ENCODE data around the gene CRB3. TPM values are rescaled to one million over a fixed set of nuclear protein-coding genes. Genes with fewer than 3 reads are reported as not detected.

The CRB3 gene
- total and polyA plus RNA-seq, 9 of the 15 experiments (the other 6 are each of a cell fraction or from before 2014, with no cell fraction given): 0.49 TPM; not detected in 8

DNA sequence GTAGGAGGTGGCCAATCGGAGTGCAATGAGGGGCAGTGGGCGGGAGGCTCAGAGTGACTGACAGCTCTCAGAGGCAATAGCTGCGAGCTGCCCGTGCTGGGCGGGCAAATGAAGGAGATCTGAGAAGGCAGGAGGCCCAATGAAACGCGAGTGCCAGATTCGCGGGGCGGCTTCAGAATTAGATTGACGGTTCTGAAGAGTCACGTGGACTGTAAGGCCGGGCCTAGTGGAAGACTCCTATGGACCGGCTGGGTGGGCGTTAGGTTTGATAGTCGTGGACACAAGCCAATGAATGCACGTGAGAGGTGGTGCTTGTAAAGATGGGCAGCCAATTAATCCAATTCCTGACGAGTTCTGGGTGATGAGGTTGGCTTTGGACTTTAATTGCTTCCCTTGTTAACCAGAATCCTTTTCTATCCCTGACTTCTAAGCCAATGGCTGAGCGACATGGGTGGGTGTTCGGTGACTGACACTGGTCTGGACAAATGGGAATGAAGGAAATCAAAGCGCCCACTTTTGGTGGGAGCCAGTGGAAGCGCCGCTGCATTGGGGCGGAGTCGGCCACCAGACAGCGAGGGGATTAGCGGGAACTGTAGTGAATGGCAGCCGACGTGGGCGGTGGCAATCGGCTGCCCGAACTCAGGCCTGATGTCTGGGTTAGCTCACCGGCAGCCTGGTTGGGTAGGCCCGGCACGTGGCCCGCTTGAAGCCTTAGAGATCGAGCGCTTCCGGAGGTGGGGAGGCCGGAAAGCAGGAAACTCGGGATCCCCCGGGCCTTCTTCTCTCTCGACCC is 38.9 kb upstream of the CRB3 start (continued):
- TF ChIP-seq ZNF212 (CRISPR knock-in tag; IDR thresholded peaks at IDR 0.05) (0 out of 2 replicates have a peak, but pooled peaks have one; percentile 10), PHB (CRISPR knock-in tag; IDR thresholded peaks at IDR 0.05) (no peak), ZNF12 (CRISPR knock-in tag; IDR thresholded peaks at IDR 0.05) (peak; percentile 77; the same call in 1 of the 2 replicates), ZNF707 (CRISPR knock-in tag; conservative IDR thresholded peaks at IDR 0.05) (peak; percentile 4; the same call in 1 of the 2 replicates), ZNF140 (CRISPR knock-in tag; IDR thresholded peaks at IDR 0.05) (no peak), BACH1 (tag; IDR thresholded peaks at IDR 0.05) (0 out of 2 replicates have a peak, but pooled peaks have one; percentile 56), ESRRA (IDR thresholded peaks at IDR 0.05; ENCODE audit: borderline replicate concordance, low read depth) (peak; percentile 22; the same call in 1 of the 2 replicates), CBFA2T2 (conservative IDR thresholded peaks at IDR 0.05) (peak; percentile 71), RBFOX2 (IDR thresholded peaks at IDR 0.05; ENCODE audit: low read depth, low read length) (peak; percentile 73), PHF21A (IDR thresholded peaks at IDR 0.05; ENCODE audit: borderline replicate concordance, low read depth) (no peak; the same call in 1 of the 2 replicates), RFX1 (IDR thresholded peaks at IDR 0.05) (peak; percentile 40; the same call in 1 of the 2 replicates)
- TF ChIP-seq, protein P1, sequence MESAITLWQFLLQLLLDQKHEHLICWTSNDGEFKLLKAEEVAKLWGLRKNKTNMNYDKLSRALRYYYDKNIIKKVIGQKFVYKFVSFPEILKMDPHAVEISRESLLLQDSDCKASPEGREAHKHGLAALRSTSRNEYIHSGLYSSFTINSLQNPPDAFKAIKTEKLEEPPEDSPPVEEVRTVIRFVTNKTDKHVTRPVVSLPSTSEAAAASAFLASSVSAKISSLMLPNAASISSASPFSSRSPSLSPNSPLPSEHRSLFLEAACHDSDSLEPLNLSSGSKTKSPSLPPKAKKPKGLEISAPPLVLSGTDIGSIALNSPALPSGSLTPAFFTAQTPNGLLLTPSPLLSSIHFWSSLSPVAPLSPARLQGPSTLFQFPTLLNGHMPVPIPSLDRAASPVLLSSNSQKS (CRISPR knock-in tag; IDR thresholded peaks at IDR 0.05): no peak
- TF ChIP-seq, protein P2, sequence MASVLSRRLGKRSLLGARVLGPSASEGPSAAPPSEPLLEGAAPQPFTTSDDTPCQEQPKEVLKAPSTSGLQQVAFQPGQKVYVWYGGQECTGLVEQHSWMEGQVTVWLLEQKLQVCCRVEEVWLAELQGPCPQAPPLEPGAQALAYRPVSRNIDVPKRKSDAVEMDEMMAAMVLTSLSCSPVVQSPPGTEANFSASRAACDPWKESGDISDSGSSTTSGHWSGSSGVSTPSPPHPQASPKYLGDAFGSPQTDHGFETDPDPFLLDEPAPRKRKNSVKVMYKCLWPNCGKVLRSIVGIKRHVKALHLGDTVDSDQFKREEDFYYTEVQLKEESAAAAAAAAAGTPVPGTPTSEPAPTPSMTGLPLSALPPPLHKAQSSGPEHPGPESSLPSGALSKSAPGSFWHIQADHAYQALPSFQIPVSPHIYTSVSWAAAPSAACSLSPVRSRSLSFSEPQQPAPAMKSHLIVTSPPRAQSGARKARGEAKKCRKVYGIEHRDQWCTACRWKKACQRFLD (CRISPR knock-in tag; IDR thresholded peaks at IDR 0.05): peak; percentile 96
- TF ChIP-seq, protein P3, sequence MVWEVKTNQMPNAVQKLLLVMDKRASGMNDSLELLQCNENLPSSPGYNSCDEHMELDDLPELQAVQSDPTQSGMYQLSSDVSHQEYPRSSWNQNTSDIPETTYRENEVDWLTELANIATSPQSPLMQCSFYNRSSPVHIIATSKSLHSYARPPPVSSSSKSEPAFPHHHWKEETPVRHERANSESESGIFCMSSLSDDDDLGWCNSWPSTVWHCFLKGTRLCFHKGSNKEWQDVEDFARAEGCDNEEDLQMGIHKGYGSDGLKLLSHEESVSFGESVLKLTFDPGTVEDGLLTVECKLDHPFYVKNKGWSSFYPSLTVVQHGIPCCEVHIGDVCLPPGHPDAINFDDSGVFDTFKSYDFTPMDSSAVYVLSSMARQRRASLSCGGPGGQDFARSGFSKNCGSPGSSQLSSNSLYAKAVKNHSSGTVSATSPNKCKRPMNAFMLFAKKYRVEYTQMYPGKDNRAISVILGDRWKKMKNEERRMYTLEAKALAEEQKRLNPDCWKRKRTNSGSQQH (CRISPR knock-in tag; IDR thresholded peaks at IDR 0.05): 0 out of 2 replicates have a peak, but pooled peaks have one; percentile 57
- TF ChIP-seq, protein P4, sequence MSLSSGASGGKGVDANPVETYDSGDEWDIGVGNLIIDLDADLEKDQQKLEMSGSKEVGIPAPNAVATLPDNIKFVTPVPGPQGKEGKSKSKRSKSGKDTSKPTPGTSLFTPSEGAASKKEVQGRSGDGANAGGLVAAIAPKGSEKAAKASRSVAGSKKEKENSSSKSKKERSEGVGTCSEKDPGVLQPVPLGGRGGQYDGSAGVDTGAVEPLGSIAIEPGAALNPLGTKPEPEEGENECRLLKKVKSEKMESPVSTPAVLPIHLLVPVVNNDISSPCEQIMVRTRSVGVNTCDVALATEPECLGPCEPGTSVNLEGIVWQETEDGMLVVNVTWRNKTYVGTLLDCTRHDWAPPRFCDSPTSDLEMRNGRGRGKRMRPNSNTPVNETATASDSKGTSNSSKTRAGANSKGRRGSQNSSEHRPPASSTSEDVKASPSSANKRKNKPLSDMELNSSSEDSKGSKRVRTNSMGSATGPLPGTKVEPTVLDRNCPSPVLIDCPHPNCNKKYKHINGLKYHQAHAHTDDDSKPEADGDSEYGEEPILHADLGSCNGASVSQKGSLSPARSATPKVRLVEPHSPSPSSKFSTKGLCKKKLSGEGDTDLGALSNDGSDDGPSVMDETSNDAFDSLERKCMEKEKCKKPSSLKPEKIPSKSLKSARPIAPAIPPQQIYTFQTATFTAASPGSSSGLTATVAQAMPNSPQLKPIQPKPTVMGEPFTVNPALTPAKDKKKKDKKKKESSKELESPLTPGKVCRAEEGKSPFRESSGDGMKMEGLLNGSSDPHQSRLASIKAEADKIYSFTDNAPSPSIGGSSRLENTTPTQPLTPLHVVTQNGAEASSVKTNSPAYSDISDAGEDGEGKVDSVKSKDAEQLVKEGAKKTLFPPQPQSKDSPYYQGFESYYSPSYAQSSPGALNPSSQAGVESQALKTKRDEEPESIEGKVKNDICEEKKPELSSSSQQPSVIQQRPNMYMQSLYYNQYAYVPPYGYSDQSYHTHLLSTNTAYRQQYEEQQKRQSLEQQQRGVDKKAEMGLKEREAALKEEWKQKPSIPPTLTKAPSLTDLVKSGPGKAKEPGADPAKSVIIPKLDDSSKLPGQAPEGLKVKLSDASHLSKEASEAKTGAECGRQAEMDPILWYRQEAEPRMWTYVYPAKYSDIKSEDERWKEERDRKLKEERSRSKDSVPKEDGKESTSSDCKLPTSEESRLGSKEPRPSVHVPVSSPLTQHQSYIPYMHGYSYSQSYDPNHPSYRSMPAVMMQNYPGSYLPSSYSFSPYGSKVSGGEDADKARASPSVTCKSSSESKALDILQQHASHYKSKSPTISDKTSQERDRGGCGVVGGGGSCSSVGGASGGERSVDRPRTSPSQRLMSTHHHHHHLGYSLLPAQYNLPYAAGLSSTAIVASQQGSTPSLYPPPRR (CRISPR knock-in tag; IDR thresholded peaks at IDR 0.05; ENCODE audit: borderline replicate concordance): 0 out of 2 replicates have a peak, but pooled peaks have one; percentile 6
- TF ChIP-seq, protein P5, sequence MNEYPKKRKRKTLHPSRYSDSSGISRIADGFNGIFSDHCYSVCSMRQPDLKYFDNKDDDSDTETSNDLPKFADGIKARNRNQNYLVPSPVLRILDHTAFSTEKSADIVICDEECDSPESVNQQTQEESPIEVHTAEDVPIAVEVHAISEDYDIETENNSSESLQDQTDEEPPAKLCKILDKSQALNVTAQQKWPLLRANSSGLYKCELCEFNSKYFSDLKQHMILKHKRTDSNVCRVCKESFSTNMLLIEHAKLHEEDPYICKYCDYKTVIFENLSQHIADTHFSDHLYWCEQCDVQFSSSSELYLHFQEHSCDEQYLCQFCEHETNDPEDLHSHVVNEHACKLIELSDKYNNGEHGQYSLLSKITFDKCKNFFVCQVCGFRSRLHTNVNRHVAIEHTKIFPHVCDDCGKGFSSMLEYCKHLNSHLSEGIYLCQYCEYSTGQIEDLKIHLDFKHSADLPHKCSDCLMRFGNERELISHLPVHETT (CRISPR knock-in tag; conservative IDR thresholded peaks at IDR 0.05 in 1 of 2, IDR thresholded peaks at IDR 0.05 in 1 of 2): peak in 1 of 2 experiments; percentile 90; a peak in 2 of 4 replicates

Data from K562 (cell line).